CD4-positive, alpha-beta T cell (primary cell): ENCODE data around the gene COX6B1. TPM values are rescaled to one million over a fixed set of nuclear protein-coding genes. Genes with fewer than 3 reads are reported as not detected.

Source experiments
- ATAC-seq: fragments of 200-7000 bp; cut with Tn5 transposase; one replicate; pipeline ENCODE4 v1.10.0; 2022; ENCODE audit warnings: mild to moderate bottlenecking; ENCODE audit not compliant: poor library complexity
- CTCF ChIA-PET: fragments of 350-600 bp; sonication (Branson Sonifier 250); formaldehyde crosslinking; loops from one replicate; lab custom pipeline; 2021; ENCODE audit warnings: antibody characterized with exemption, inconsistent platforms; lab: Charles Lee
- POLR2A ChIA-PET: fragments of 350-600 bp; sonication (Branson Sonifier 250); formaldehyde crosslinking; loops from one replicate; lab custom pipeline; 2021; ENCODE audit warnings: antibody characterized with exemption, inconsistent platforms; lab: Charles Lee
- DNase-seq, 14 experiments: peaks; one replicate each; pipeline ENCODE4 v3.0.0-alpha.2; 2013 to 2020; ENCODE audit warnings: mixed read lengths in 2 of 14
- H3K27ac ChIP-seq, 2 donors: one replicate each; pipeline versions ENCODE4 v1.5.1 to v1.7.0; 2013; ENCODE audit warnings: low read length in 2 of 2, low read depth in 1 of 2, mild to moderate bottlenecking in 1 of 2
- H3K27me3 ChIP-seq, 2 experiments: 1 replicate in 1 of 2; 2 replicates in 1 of 2; pipeline versions ENCODE4 v1.6.1 to v1.7.0; 2013; ENCODE audit warnings: low read length in 2 of 2, control low read depth in 1 of 2, mild to moderate bottlenecking in 1 of 2, moderate library complexity in 1 of 2; ENCODE audit not compliant: insufficient read depth in 2 of 2, control insufficient read depth in 1 of 2
- H3K36me3 ChIP-seq: one replicate; pipeline ENCODE4 v1.6.1; 2013; ENCODE audit warnings: low read length, control low read depth; ENCODE audit not compliant: insufficient read depth
- H3K4me1 ChIP-seq: one replicate; pipeline ENCODE4 v1.6.1; 2013; ENCODE audit warnings: low read length, control low read depth; ENCODE audit not compliant: insufficient read depth
- H3K4me3 ChIP-seq: one replicate; pipeline ENCODE4 v1.5.1; 2013; ENCODE audit warnings: mild to moderate bottlenecking, low read length, moderate library complexity
- H3K9me3 ChIP-seq, 2 experiments: 1 replicate in 1 of 2; 2 replicates in 1 of 2; pipeline versions ENCODE4 v1.6.1 to v1.7.0; 2013; ENCODE audit warnings: low read length in 2 of 2, mild to moderate bottlenecking in 2 of 2, control low read depth in 1 of 2, moderate library complexity in 1 of 2; ENCODE audit not compliant: control insufficient read depth in 1 of 2, insufficient read depth in 1 of 2
- H3K27ac Mint-ChIP-seq: one replicate; pipeline ENCODE4 v1.8.0; 2020; ENCODE audit warnings: mixed read lengths
- H3K27me3 Mint-ChIP-seq: one replicate; pipeline ENCODE4 v1.8.0; 2021; ENCODE audit warnings: mixed read lengths
- H3K36me3 Mint-ChIP-seq: one replicate; pipeline ENCODE4 v1.8.0; 2021; ENCODE audit warnings: low read depth, mixed read lengths
- H3K4me1 Mint-ChIP-seq: one replicate; pipeline ENCODE4 v1.8.0; 2021; ENCODE audit warnings: low read depth, mixed read lengths
- H3K4me3 Mint-ChIP-seq: one replicate; pipeline ENCODE4 v1.8.0; 2020; ENCODE audit warnings: mild to moderate bottlenecking, mixed read lengths
- H3K9me3 Mint-ChIP-seq: one replicate; pipeline ENCODE4 v1.8.0; 2020; ENCODE audit warnings: mixed read lengths
- intact Hi-C, 2 experiments: fragments of 100-400 bp; cut with DNase I in 1 of 2; cut with micrococcal nuclease in 1 of 2; formaldehyde crosslinking; loops; one replicate each; pipeline versions ENCODE4 v1.15.1 to v1.9.0; 2023 to 2025; cut with DNase I, micrococcal nuclease
- total RNA-seq, 174 experiments: library from RNA in 2 of 174; stranded (reverse) in 2 of 174; gene quantifications; one replicate each; pipeline ENCODE4 v1.2.3 and lab custom pipeline; 2021 to 2026
- TF ChIP-seq, protein P1 (sequence below): fragments of 200-600 bp; IDR thresholded peaks from one replicate; pipeline ENCODE4 v1.8.0; 2022; ENCODE audit warnings: antibody characterized with exemption, mild to moderate bottlenecking

The COX6B1 gene
- total RNA-seq, 2 experiments from 2014 or later: 136 to 144 TPM

DNA sequence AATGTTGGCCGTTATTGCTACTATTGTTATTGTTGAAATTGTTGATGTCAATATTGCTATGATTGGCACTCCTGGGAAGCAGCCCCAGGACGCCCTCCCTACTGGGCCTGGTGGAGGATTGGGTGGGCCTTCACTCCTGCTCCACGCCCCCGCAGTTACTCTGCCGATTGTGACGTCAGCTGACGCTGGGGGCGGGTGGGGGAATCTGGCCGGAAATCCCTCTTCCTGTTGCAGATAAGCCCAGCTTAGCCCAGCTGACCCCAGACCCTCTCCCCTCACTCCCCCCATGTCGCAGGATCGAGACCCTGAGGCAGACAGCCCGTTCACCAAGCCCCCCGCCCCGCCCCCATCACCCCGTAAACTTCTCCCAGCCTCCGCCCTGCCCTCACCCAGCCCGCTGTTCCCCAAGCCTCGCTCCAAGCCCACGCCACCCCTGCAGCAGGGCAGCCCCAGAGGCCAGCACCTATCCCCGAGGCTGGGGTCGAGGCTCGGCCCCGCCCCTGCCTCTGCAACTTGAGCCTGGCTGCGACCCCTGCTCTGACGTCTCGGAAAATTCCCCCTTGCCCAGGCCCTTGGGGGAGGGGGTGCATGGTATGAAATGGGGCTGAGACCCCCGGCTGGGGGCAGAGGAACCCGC lies 6.5 kb upstream of the COX6B1 start, which contains the start of gene ETV2:
ETV2 (plus strand) TSS at position 231 of the 637 bp plus-strand sequence. CDS start 716 bp downstream, outside the sequence.
- H3K27me3 ChIP-seq: no peaks in the 10 kb centered on the region
- H3K36me3 ChIP-seq: peaks cover 13% of the 10 kb centered on the region
- POLR2A ChIA-PET: no interaction called here
- no peaks in the 10 kb centered on the region for H3K27me3 Mint-ChIP-seq
- intact Hi-C loops: loop anchor here (2.0 to 5.0 kb wide), 2 partner anchors 29 to 116 kb away; partner anchors contain the start of genes HAUS5 (in 1 of the 2), HSPB6 (in 1 of the 2) and PROSER3 (in 1 of the 2)
- H3K27ac ChIP-seq: no peak within 1 kb of the TSS
- CTCF ChIA-PET: no interaction called here
- TF ChIP-seq, protein P1, sequence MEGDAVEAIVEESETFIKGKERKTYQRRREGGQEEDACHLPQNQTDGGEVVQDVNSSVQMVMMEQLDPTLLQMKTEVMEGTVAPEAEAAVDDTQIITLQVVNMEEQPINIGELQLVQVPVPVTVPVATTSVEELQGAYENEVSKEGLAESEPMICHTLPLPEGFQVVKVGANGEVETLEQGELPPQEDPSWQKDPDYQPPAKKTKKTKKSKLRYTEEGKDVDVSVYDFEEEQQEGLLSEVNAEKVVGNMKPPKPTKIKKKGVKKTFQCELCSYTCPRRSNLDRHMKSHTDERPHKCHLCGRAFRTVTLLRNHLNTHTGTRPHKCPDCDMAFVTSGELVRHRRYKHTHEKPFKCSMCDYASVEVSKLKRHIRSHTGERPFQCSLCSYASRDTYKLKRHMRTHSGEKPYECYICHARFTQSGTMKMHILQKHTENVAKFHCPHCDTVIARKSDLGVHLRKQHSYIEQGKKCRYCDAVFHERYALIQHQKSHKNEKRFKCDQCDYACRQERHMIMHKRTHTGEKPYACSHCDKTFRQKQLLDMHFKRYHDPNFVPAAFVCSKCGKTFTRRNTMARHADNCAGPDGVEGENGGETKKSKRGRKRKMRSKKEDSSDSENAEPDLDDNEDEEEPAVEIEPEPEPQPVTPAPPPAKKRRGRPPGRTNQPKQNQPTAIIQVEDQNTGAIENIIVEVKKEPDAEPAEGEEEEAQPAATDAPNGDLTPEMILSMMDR: no peak
- H3K4me3 ChIP-seq: no peak within 1 kb of the TSS
- no peaks in the 10 kb centered on the region for H3K9me3 Mint-ChIP-seq
- H3K27ac Mint-ChIP-seq: peak within 1 kb of the TSS; percentile 39
- H3K4me1 ChIP-seq: peaks cover 46% of the 10 kb centered on the region
- ATAC-seq (no peak), DNase-seq (peak in 7 of 14 experiments; percentile 10 to 75 (median 30))
- peaks cover 28% of the 10 kb centered on the region for H3K4me1 Mint-ChIP-seq
- H3K9me3 ChIP-seq: no peaks in the 10 kb centered on the region
- H3K36me3 Mint-ChIP-seq: peaks cover 8% of the 10 kb centered on the region
- peak within 1 kb of the TSS; percentile 82 for H3K4me3 Mint-ChIP-seq

DNA sequence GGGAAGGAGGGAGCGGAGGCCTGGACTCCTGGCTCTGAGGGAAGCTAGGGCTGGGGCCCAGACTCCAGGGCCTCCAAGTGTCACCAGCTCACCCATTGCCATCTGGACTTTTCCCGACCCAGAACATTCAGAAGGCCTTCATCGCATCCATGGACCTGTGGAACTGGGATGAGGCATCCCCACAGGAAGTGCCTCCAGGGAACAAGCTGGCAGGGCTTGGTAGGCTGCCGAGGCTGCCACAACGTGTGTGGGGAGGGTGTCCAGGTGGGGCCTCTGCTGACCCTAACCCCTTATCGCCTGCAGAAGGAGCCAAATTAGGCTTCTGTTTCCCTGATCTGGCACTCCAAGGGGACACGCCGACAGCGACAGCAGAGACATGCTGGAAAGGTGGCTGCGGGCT lies 5.8 kb upstream of the COX6B1 start:
- Histone ChIP-seq H3K9me3 (no peaks in the 10 kb centered on the region), H3K4me3 (no peak overlapping the region), H3K4me1 (peaks cover 47% of the 10 kb centered on the region), H3K27ac (no peak overlapping the region), H3K27me3 (no peaks in the 10 kb centered on the region), H3K36me3 (peaks cover 6% of the 10 kb centered on the region)
- Mint-ChIP-seq H3K9me3 (no peaks in the 10 kb centered on the region), H3K27ac (peak overlapping the region; percentile 39), H3K4me1 (peaks cover 31% of the 10 kb centered on the region), H3K27me3 (no peaks in the 10 kb centered on the region), H3K4me3 (peak overlapping the region; percentile 76), H3K36me3 (peaks cover 1% of the 10 kb centered on the region)
- TF ChIP-seq, protein P1: no peak
- ChIA-PET POLR2A (interaction anchor here (1.0 to 1.9 kb wide), 2 partner anchors 31 to 99 kb away, joined by 4 to 6 read pairs; no protein-coding TSS in a partner anchor), CTCF (no interaction called here)
- intact Hi-C loops: loop anchor here (2.0 to 5.0 kb wide), 2 partner anchors 30 to 115 kb away; partner anchors contain the start of genes HAUS5 (in 1 of the 2), HSPB6 (in 1 of the 2) and PROSER3 (in 1 of the 2)
- DNase-seq (no peak), ATAC-seq (no peak)

DNA sequence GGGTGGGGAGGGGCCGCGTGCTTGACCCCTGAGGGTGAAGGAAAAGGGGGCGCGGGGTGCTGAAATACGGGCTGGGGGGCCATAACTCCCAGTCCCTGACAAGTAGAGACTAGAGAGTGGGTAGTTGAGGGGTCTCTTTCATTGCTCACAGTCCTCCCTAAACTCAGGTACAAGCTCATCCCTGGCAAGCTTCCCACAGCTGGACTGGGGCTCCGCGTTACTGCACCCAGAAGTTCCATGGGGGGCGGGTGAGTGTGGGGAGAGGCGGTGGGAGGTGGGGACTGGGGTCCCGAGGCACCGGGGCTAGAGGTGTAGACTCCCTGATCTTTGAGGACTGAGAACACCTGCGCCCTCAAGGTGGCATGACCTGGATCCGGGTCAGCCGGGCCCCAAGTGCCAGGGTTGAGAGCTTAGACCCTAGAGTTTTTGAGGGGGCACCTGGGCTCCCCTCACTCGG lies 5.3 kb upstream of the COX6B1 start:
- Mint-ChIP-seq H3K9me3 (no peaks in the 10 kb centered on the region), H3K4me3 (peak overlapping the region; percentile 76), H3K36me3 (no peaks in the 10 kb centered on the region), H3K27ac (peak overlapping the region; percentile 39), H3K4me1 (peaks cover 33% of the 10 kb centered on the region), H3K27me3 (no peaks in the 10 kb centered on the region)
- TF ChIP-seq, protein P1: no peak
- Histone ChIP-seq H3K4me3 (peak overlapping the region; percentile 95), H3K36me3 (peaks cover 1% of the 10 kb centered on the region), H3K27ac (peak overlapping the region in 1 of 2 donors; percentile 55), H3K27me3 (no peaks in the 10 kb centered on the region), H3K4me1 (peaks cover 52% of the 10 kb centered on the region), H3K9me3 (no peaks in the 10 kb centered on the region)
- ATAC-seq: no peak
- POLR2A ChIA-PET: interaction anchor here (1.0 to 2.6 kb wide), 3 partner anchors 30 to 98 kb away, joined by 4 to 15 read pairs (median 6); partner anchors contain the start of gene HAUS5
- intact Hi-C loops: loop anchor here (1.0 to 5.0 kb wide), 3 partner anchors 15 to 114 kb away; partner anchors contain the start of genes HAUS5 (in 1 of the 2), HSPB6 (in 1 of the 2) and PROSER3 (in 1 of the 2)
- CTCF ChIA-PET: no interaction called here
- no peak for DNase-seq
